Hepatocyte (in vitro differentiated cells): Measurements from ENCODE around the gene CSNK2A1. TPM values are rescaled to one million over a fixed set of nuclear protein-coding genes. Genes with fewer than 3 reads are reported as not detected.

Experiments used
- DNase-seq: peaks from one replicate; pipeline ENCODE4 v3.0.0-alpha.2; 2016; ENCODE audit warnings: low spot score
- H2AFZ ChIP-seq: fragments of 200-600 bp; sonication (generic); 2 replicates; pipeline ENCODE4 v1.6.0; 2016; ENCODE audit warnings: antibody characterized with exemption, mild to moderate bottlenecking
- H3K27ac ChIP-seq: fragments of 200-600 bp; sonication (generic); 2 replicates; pipeline ENCODE4 v1.5.1; 2016; ENCODE audit warnings: mild to moderate bottlenecking
- H3K27me3 ChIP-seq: fragments of 200-600 bp; sonication (generic); 2 replicates; pipeline ENCODE4 v1.6.1; 2016
- H3K36me3 ChIP-seq: fragments of 200-600 bp; sonication (generic); replicated peaks from 2 replicates; pipeline ENCODE4 v1.5.1; 2016; ENCODE audit warnings: low read depth; ENCODE audit not compliant: insufficient read depth
- H3K4me1 ChIP-seq: fragments of 200-600 bp; sonication (generic); 2 replicates; pipeline ENCODE4 v1.5.1; 2016; ENCODE audit warnings: mild to moderate bottlenecking, moderate library complexity; ENCODE audit not compliant: insufficient read depth
- H3K4me2 ChIP-seq: fragments of 200-600 bp; sonication (generic); 2 replicates; pipeline ENCODE4 v1.6.0; 2016
- H3K4me3 ChIP-seq: fragments of 200-600 bp; sonication (generic); 2 replicates; pipeline ENCODE4 v1.5.1; 2016; ENCODE audit warnings: mild to moderate bottlenecking
- H3K79me2 ChIP-seq: fragments of 200-600 bp; sonication (generic); 2 replicates; pipeline ENCODE4 v1.6.0; 2017; ENCODE audit warnings: mild to moderate bottlenecking
- H3K9me2 ChIP-seq: fragments of 200-600 bp; sonication (generic); replicated peaks from 2 replicates; pipeline ENCODE4 v1.6.0; 2017; ENCODE audit warnings: mild to moderate bottlenecking; ENCODE audit not compliant: insufficient read depth
- H3K9me3 ChIP-seq: fragments of 200-600 bp; sonication (generic); 2 replicates; pipeline ENCODE4 v1.5.1; 2016; ENCODE audit warnings: low read depth, mild to moderate bottlenecking
- H4K20me1 ChIP-seq: fragments of 200-600 bp; sonication (generic); 2 replicates; pipeline ENCODE4 v1.6.0; 2016; ENCODE audit warnings: mild to moderate bottlenecking; ENCODE audit not compliant: insufficient read depth, poor library complexity, severe bottlenecking
- EZH2 ChIP-seq: fragments of 200-600 bp; sonication (generic); IDR thresholded peaks from 2 replicates; pipeline ENCODE4 v1.6.1; 2016; ENCODE audit warnings: antibody characterized with exemption, mild to moderate bottlenecking, borderline replicate concordance
- EZH2phosphoT487 ChIP-seq: fragments of 200-600 bp; sonication (generic); IDR thresholded peaks from one replicate; pipeline ENCODE4 v1.6.1; 2018; ENCODE audit warnings: antibody characterized with exemption, mild to moderate bottlenecking, low read depth, moderate library complexity; ENCODE audit not compliant: unreplicated experiment, severe bottlenecking
- WGBS: methylation state at CpG from one replicate; pipeline ENCODE4 v1.1.6; 2016; ENCODE audit warnings: low lambda C conversion rate; ENCODE audit errors: missing lambda C conversion rate; 5-methylcytosine and 5-hydroxymethylcytosine counted together
- polyA plus RNA-seq: library from polyadenylated mRNA; unstranded; fragments of >200 nt; fragmentation: Nextera tagmentation; extraction: Ambion mirVana; gene quantifications from 2 replicates; pipeline ENCODE4 v1.2.1, GENCODE V29; 2016
- total RNA-seq: library from RNA; depleted of rRNA; stranded (reverse); fragments of >200 nt; gene quantifications from 2 replicates; pipeline ENCODE4 v1.2.3, GENCODE V29; 2014
- TF ChIP-seq, protein P1 (sequence below): fragments of 200-600 bp; sonication (generic); IDR thresholded peaks from 2 replicates; pipeline ENCODE4 v1.5.1; 2016; ENCODE audit warnings: antibody characterized with exemption, mild to moderate bottlenecking; ENCODE audit not compliant: poor library complexity

CSNK2A1 gene
- total and polyA plus RNA-seq, 2 experiments from 2014 or later = 65.6 to 173 TPM

DNA sequence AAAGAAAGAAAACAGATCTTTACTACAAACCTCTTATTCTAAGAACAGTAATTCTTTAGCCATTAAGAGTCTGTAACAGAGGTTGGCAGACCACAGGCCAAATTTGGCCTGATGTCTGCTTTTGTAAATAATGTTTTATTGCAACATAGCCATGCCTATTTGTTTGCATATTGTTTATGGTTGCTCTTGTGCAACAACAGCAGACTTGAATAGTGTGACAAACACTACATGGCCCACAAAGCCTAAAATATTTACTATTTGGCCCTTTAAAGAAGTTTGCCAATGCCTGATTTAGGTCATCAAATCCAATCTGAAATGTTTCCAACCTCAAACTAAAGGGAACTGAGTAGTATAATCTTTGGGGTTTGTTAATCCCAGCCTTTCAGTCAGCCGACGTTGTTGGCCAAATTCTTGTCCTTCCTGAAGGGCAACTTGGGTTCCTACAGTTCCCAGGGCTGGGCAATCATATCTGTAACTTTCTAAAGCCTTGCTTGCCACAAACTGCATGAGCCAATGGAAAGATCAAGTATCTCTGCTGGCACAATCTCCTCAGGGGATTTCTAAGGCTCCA is 47.4 kb downstream of the CSNK2A1 start:
- no peaks in the 10 kb centered on the region for H3K4me1 ChIP-seq
- no peaks in the 10 kb centered on the region for H3K27me3 ChIP-seq
- H3K36me3 ChIP-seq = no peaks in the 10 kb centered on the region
- no peak overlapping the region for H3K4me3 ChIP-seq
- no peaks in the 10 kb centered on the region for H3K9me2 ChIP-seq
- no peaks in the 10 kb centered on the region for H3K9me3 ChIP-seq
- H4K20me1 ChIP-seq = no peaks in the 10 kb centered on the region
- TF ChIP-seq, protein P1, sequence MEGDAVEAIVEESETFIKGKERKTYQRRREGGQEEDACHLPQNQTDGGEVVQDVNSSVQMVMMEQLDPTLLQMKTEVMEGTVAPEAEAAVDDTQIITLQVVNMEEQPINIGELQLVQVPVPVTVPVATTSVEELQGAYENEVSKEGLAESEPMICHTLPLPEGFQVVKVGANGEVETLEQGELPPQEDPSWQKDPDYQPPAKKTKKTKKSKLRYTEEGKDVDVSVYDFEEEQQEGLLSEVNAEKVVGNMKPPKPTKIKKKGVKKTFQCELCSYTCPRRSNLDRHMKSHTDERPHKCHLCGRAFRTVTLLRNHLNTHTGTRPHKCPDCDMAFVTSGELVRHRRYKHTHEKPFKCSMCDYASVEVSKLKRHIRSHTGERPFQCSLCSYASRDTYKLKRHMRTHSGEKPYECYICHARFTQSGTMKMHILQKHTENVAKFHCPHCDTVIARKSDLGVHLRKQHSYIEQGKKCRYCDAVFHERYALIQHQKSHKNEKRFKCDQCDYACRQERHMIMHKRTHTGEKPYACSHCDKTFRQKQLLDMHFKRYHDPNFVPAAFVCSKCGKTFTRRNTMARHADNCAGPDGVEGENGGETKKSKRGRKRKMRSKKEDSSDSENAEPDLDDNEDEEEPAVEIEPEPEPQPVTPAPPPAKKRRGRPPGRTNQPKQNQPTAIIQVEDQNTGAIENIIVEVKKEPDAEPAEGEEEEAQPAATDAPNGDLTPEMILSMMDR = no peak
- TF ChIP-seq EZH2phosphoT487 = no peak
- no peak for TF ChIP-seq EZH2
- no peak for DNase-seq
- 62% methylated on average over 2 of the region's 2 CpGs for WGBS
- H2AFZ ChIP-seq = no peak overlapping the region
- peak overlapping the region; percentile 67 for H3K27ac ChIP-seq
- peaks cover 2% of the 10 kb centered on the region for H3K79me2 ChIP-seq
- no peak overlapping the region for H3K4me2 ChIP-seq

GRCh38 chr20:492159-492558 is 51.4 kb downstream of the CSNK2A1 start:
- no peaks in the 10 kb centered on the region for H3K36me3 ChIP-seq
- no peaks in the 10 kb centered on the region for H3K4me1 ChIP-seq
- no peak overlapping the region for H3K4me3 ChIP-seq
- DNase-seq = no peak
- H3K27ac ChIP-seq = no peak overlapping the region
- WGBS = 88% methylated on average over 5 of the region's 5 CpGs
- no peak overlapping the region for H2AFZ ChIP-seq
- H3K4me2 ChIP-seq = no peak overlapping the region
- no peaks in the 10 kb centered on the region for H3K9me3 ChIP-seq
- peaks cover 2% of the 10 kb centered on the region for H3K79me2 ChIP-seq
- H4K20me1 ChIP-seq = no peaks in the 10 kb centered on the region
- no peaks in the 10 kb centered on the region for H3K27me3 ChIP-seq
- TF ChIP-seq EZH2 = no peak
- TF ChIP-seq, protein P1 = no peak
- TF ChIP-seq EZH2phosphoT487 = no peak
- no peaks in the 10 kb centered on the region for H3K9me2 ChIP-seq

GRCh38 chr20:487655-488054 is 55.9 kb downstream of the CSNK2A1 start:
- H3K4me3 ChIP-seq = no peak overlapping the region
- H3K9me2 ChIP-seq = no peaks in the 10 kb centered on the region
- H2AFZ ChIP-seq = no peak overlapping the region
- peaks cover 4% of the 10 kb centered on the region for H3K79me2 ChIP-seq
- no peaks in the 10 kb centered on the region for H3K4me1 ChIP-seq
- no peak for TF ChIP-seq EZH2
- TF ChIP-seq, protein P1 = no peak
- no peak for TF ChIP-seq EZH2phosphoT487
- no peaks in the 10 kb centered on the region for H3K9me3 ChIP-seq
- no peaks in the 10 kb centered on the region for H4K20me1 ChIP-seq
- whole genome bisulfite sequencing = 98% methylated on average over 4 of the region's 4 CpGs
- H3K27ac ChIP-seq = no peak overlapping the region
- no peak for DNase-seq
- no peaks in the 10 kb centered on the region for H3K36me3 ChIP-seq
- no peaks in the 10 kb centered on the region for H3K27me3 ChIP-seq
- H3K4me2 ChIP-seq = no peak overlapping the region
